DND-41 (cell line): ENCODE measurements around the gene ENDOG.

Experiments
- CTCF ChIP-seq: IDR thresholded peaks from 2 replicates; pipeline ENCODE4 v1.5.1; 2012; ENCODE audit warnings: borderline replicate concordance, low read length, moderate library complexity, mild to moderate bottlenecking; ENCODE audit not compliant: poor library complexity, severe bottlenecking; ENCODE audit errors: extremely low read depth
- EZH2 ChIP-seq: IDR thresholded peaks from 3 replicates; pipeline ENCODE4 v1.6.1; 2012; ENCODE audit warnings: borderline replicate concordance, low read depth, mild to moderate bottlenecking, moderate library complexity, low read length, inconsistent platforms; ENCODE audit not compliant: severe bottlenecking

GRCh38 chr9:128821584-128822406 is 3.5 kb downstream of the ENDOG start:
- TF ChIP-seq CTCF, result no peak
- no peak for TF ChIP-seq EZH2
